Endothelial cell of umbilical vein (primary cell): ENCODE data around the gene IL4I1. TPM values are rescaled to one million over a fixed set of nuclear protein-coding genes. Genes with fewer than 3 reads are reported as not detected.
A peak's percentile ranks its signal among the peaks of the same experiment; 100 is the strongest.

Experiments used
- Bru-seq: library from RNA; stranded (reverse); fragments of 400-500 nt; gene quantifications from one replicate; lab custom pipeline; 2021; lab: Mats Ljungman, UMichigan
- BruChase-seq, 2 experiments: library from RNA; stranded (reverse); fragments of 400-500 nt; gene quantifications; one replicate each; lab custom pipeline; 2021; lab: Mats Ljungman, UMichigan
- BruUV-seq: library from RNA; stranded (reverse); fragments of 400-500 nt; replicated peaks from 2 replicates; lab custom pipeline; 2021; lab: Mats Ljungman, UMichigan
- CTCF ChIA-PET: fragments of 300-600, 350-600 bp; sonication (Branson Sonifier 250); formaldehyde crosslinking; loops from one replicate; lab custom pipeline; 2021; ENCODE audit warnings: antibody characterized with exemption, inconsistent platforms; lab: Charles Lee
- POLR2A ChIA-PET: fragments of 300-600, 350-600 bp; sonication (Branson Sonifier 250); formaldehyde crosslinking; loops from one replicate; lab custom pipeline; 2021; ENCODE audit warnings: antibody characterized with exemption, inconsistent platforms; lab: Charles Lee
- DNase-seq: peaks from one replicate; pipeline ENCODE4 v3.0.0-alpha.2; 2011; ENCODE audit warnings: low read depth, low spot score
- FAIRE-seq: peaks from 2 replicates; lab custom pipeline; 2011; peaks lifted over from hg19 to GRCh38; lab: Jason Lieb, UNC
- H2AFZ ChIP-seq: 2 replicates; pipeline ENCODE4 v1.6.0; 2012; ENCODE audit warnings: low read depth, low read length, control low read depth, inconsistent platforms
- H3K27ac ChIP-seq: 2 replicates; pipeline ENCODE4 v1.5.1; 2011; ENCODE audit warnings: low read depth, mild to moderate bottlenecking, control low read depth, low read length, moderate library complexity; ENCODE audit not compliant: insufficient read depth
- H3K27me3 ChIP-seq, 2 experiments: 2 replicates each; pipeline versions ENCODE4 v1.6.0 to v1.6.1; 2011; ENCODE audit warnings: low read length in 2 of 2, mixed read lengths in 1 of 2; ENCODE audit not compliant: control insufficient read depth in 2 of 2, insufficient read depth in 2 of 2
- H3K36me3 ChIP-seq, 2 experiments: 2 replicates in 1 of 2; 3 replicates in 1 of 2; pipeline ENCODE4 v1.5.1; 2011; ENCODE audit warnings: low read length in 2 of 2, mild to moderate bottlenecking in 1 of 2, moderate library complexity in 1 of 2; ENCODE audit not compliant: control insufficient read depth in 2 of 2, insufficient read depth in 2 of 2; ENCODE audit errors: extremely low read depth in 1 of 2
- H3K4me1 ChIP-seq: 3 replicates; pipeline ENCODE4 v1.5.1; 2011; ENCODE audit warnings: mild to moderate bottlenecking, low read length; ENCODE audit not compliant: control insufficient read depth, insufficient read depth; ENCODE audit errors: extremely low read depth
- H3K4me2 ChIP-seq: 2 replicates; pipeline ENCODE4 v1.6.1; 2011; ENCODE audit warnings: low read length, control low read depth, mixed read lengths; ENCODE audit not compliant: insufficient read depth
- H3K4me3 ChIP-seq, 3 experiments: fragments of 200-600 bp in 1 of 3; sonication (generic), shearing (Covaris generic) in 1 of 3; replicated peaks in 1 of 3; 2 replicates each; pipeline ENCODE4 v1.5.1; 2011 to 2016; ENCODE audit warnings: control low read depth in 3 of 3, low read length in 3 of 3, mild to moderate bottlenecking in 2 of 3, inconsistent platforms in 1 of 3, low read depth in 1 of 3, moderate library complexity in 1 of 3; ENCODE audit not compliant: insufficient read depth in 1 of 3
- H3K79me2 ChIP-seq: 2 replicates; pipeline ENCODE4 v1.6.0; 2012; ENCODE audit warnings: low read length, inconsistent platforms; ENCODE audit not compliant: control insufficient read depth, insufficient read depth
- H3K9ac ChIP-seq: replicated peaks from 2 replicates; pipeline ENCODE3; 2011; ENCODE audit warnings: low read length, control low read depth; ENCODE audit not compliant: insufficient read depth; ENCODE audit errors: extremely low read depth
- H3K9me1 ChIP-seq: replicated peaks from 3 replicates; pipeline ENCODE4 v1.6.0; 2011; ENCODE audit warnings: mild to moderate bottlenecking, low read length; ENCODE audit not compliant: control insufficient read depth, insufficient read depth; ENCODE audit errors: extremely low read depth
- H3K9me3 ChIP-seq: replicated peaks from 2 replicates; pipeline ENCODE4 v1.5.1; 2012; ENCODE audit warnings: low read length, inconsistent platforms; ENCODE audit not compliant: control insufficient read depth, insufficient read depth
- H4K20me1 ChIP-seq: replicated peaks from 2 replicates; pipeline ENCODE3; 2011; ENCODE audit warnings: mild to moderate bottlenecking, low read length; ENCODE audit not compliant: control insufficient read depth, insufficient read depth; ENCODE audit errors: extremely low read depth
- CTCF ChIP-seq, 2 donors: IDR thresholded peaks; 1 replicate in 1 of 2; 2 replicates in 1 of 2; pipeline ENCODE4 v1.5.1; 2011; ENCODE audit warnings: low read length in 2 of 2, mild to moderate bottlenecking in 2 of 2, moderate library complexity in 2 of 2, control low read depth in 1 of 2, inconsistent platforms in 1 of 2, low read depth in 1 of 2; ENCODE audit not compliant: insufficient read depth in 1 of 2; ENCODE audit errors: extremely low read depth in 1 of 2
- EZH2 ChIP-seq: IDR thresholded peaks from 2 replicates; pipeline ENCODE4 v1.6.1; 2012; ENCODE audit warnings: borderline replicate concordance, low read depth, mild to moderate bottlenecking, moderate library complexity, low read length, inconsistent platforms; ENCODE audit not compliant: severe bottlenecking
- FOS ChIP-seq: IDR thresholded peaks from 2 replicates; pipeline ENCODE4 v1.6.1; 2011; ENCODE audit warnings: mild to moderate bottlenecking, low read length, moderate library complexity, borderline replicate concordance; ENCODE audit not compliant: insufficient read depth
- GATA2 ChIP-seq: IDR thresholded peaks from 2 replicates; pipeline ENCODE4 v1.7.0; 2011; ENCODE audit warnings: low read depth, mild to moderate bottlenecking, moderate library complexity, mixed read lengths, low read length; ENCODE audit not compliant: insufficient read length, insufficient read depth
- JUN ChIP-seq: IDR thresholded peaks from 2 replicates; pipeline ENCODE4 v1.6.1; 2011; ENCODE audit warnings: borderline replicate concordance, low read depth; ENCODE audit not compliant: insufficient read length, insufficient read depth
- MAX ChIP-seq: IDR thresholded peaks from 2 replicates; pipeline ENCODE4 v1.6.1; 2011; ENCODE audit not compliant: insufficient read depth, insufficient read length
- MYC ChIP-seq: IDR thresholded peaks from one replicate; pipeline ENCODE4 v1.6.1; 2011; ENCODE audit warnings: mild to moderate bottlenecking, low read depth, low read length
- POLR2A ChIP-seq: IDR thresholded peaks from 2 replicates; pipeline ENCODE4 v1.6.1; 2012; ENCODE audit warnings: low read depth, mild to moderate bottlenecking, control low read depth, low read length
- POLR2AphosphoS5 ChIP-seq: IDR thresholded peaks from 2 replicates; pipeline ENCODE4 v1.6.1; 2012; ENCODE audit warnings: low read depth, mild to moderate bottlenecking, control low read depth, low read length, moderate library complexity; ENCODE audit not compliant: insufficient read depth
- dilution Hi-C: fragments of 300-500 bp; cut with MboI; formaldehyde crosslinking; loops from one replicate; pipeline ENCODE4 v1.15.0; 2019; ENCODE audit warnings: low sequenced_read_pairs; ENCODE audit not compliant: extremely low pct_ligation_motif_present
- intact Hi-C: fragments of 100-400 bp; cut with micrococcal nuclease; formaldehyde crosslinking; loops from one replicate; pipeline ENCODE4 v1.10.0; 2022
- long read RNA-seq: library from polyadenylated mRNA; stranded (forward); transcript quantifications from one replicate; pipeline ENCODE4 v2.0.0, GENCODE V29; 2021
- polyA minus RNA-seq, 3 experiments: library from RNA; depleted of rRNA, polyadenylated mRNA; stranded (reverse); fragments of >200 nt; gene quantifications; 1 replicate in 1 of 3; 2 replicates in 2 of 3; pipeline ENCODE4 v1.2.3, GENCODE V29; 2011
- polyA plus RNA-seq, 4 experiments: library from polyadenylated mRNA; depleted of rRNA in 3 of 4; stranded (reverse) in 3 of 4; unstranded in 1 of 4; fragments of >200 nt; gene quantifications; 2 replicates each; pipeline versions ENCODE4 v1.2.1 to v1.2.3, GENCODE V29; 2011 to 2012; ENCODE audit warnings: missing spikeins in 1 of 4
- total RNA-seq: library from RNA; stranded (reverse); gene quantifications from 2 replicates; pipeline ENCODE4 v1.2.3, GENCODE V29; 2021

Gene IL4I1
- total RNA-seq = 5.6 and 9.1 TPM in 2 replicates
- 5.0 and 7.4 TPM in 2 replicates for polyA plus RNA-seq
- 2.5 and 4.7 TPM in 2 replicates for polyA plus RNA-seq (2011; cell fraction: cytosol; rRNA removed)
- polyA plus RNA-seq (2011; cell fraction: nucleus; rRNA removed) = 1.9 and 4.1 TPM in 2 replicates
- 5.7 and 10.8 TPM in 2 replicates for polyA plus RNA-seq (2012)
- polyA minus RNA-seq = 5.0 and 5.3 TPM in 2 replicates
- polyA minus RNA-seq (2011; cell fraction: cytosol; rRNA and poly(A)+ RNA removed) = not detected
- polyA minus RNA-seq (2011; cell fraction: nucleus; rRNA and poly(A)+ RNA removed) = 0.96 and 1.8 TPM in 2 replicates
- percentile 28 among the genes with signal in this experiment for Bru-seq, nascent RNA
- percentile 27 among the genes with signal in this experiment for BruChase-seq, experiment 1, labeled RNA remaining after a 6-hour chase
- BruChase-seq, experiment 2, labeled RNA remaining after a 2-hour chase = percentile 24 among the genes with signal in this experiment
- long read RNA-seq, transcript IL4I1-202 (8 exons, 1,863 nt) = major isoform, 39 of 52 reads
- long read RNA-seq, partial matches to known transcripts = 4 of 52 reads
- long read RNA-seq, other reads (novel, unspliced or antisense) = 9 of 52 reads

- POLR2A ChIA-PET = interaction anchor here (0.5 to 0.6 kb wide), 2 partner anchors 17 to 30 kb away, joined by 3 to 7 read pairs; no protein-coding TSS in a partner anchor
- BruUV-seq = TSS peak; percentile 33
- intact Hi-C loops = loop anchor here (2.0 kb wide), 1 partner anchor 32 kb away; the partner anchor contains the start of genes ATF5 and NUP62
Measured at GRCh38 chr19:49896863-49897621, at the start of gene IL4I1. Gene IL4I1 (minus strand): TSS chr19:49896887. CDS start chr19:49896160, 727 bp downstream.

GRCh38 chr19:49946415-49946814 lies 49.7 kb upstream of the IL4I1 start:
- dilution Hi-C loops (no loop called here), intact Hi-C loops (no loop called here)
- ChIA-PET CTCF (interaction anchor here (2.0 kb wide), 1 partner anchor 9 kb away, joined by 5 read pairs; no protein-coding TSS in a partner anchor), POLR2A (no interaction called here)
- no TSS peak for BruUV-seq
- Histone ChIP-seq H3K4me3 (no peak overlapping the region), H3K27me3 (no peaks in the 10 kb centered on the region), H3K79me2 (no peaks in the 10 kb centered on the region), H3K4me2 (no peak overlapping the region), H2AFZ (no peak overlapping the region), H3K9me3 (no peaks in the 10 kb centered on the region), H3K36me3 (no peaks in the 10 kb centered on the region), H3K4me1 (no peaks in the 10 kb centered on the region), H3K9ac (no peak overlapping the region), H3K27ac (no peak overlapping the region), H4K20me1 (no peaks in the 10 kb centered on the region), H3K9me1 (no peaks in the 10 kb centered on the region)
- no peak for FAIRE-seq
- TF ChIP-seq CTCF (IDR thresholded peaks at IDR 0.05; ENCODE audit: extremely low read depth in 1 of 2, insufficient read depth in 1 of 2, low read depth in 1 of 2, low read length in 2 of 2) (no peak), GATA2 (no peak), JUN (no peak), POLR2A (no peak), FOS (no peak), MAX (no peak), POLR2AphosphoS5 (no peak), MYC (no peak), EZH2 (no peak)
- no peak for DNase-seq

More at GRCh38 chr19:49896863-49897621, at the start of gene IL4I1:
- H4K20me1 ChIP-seq = no peaks in the 10 kb centered on the region
- H3K4me3 ChIP-seq = peak within 1 kb of the TSS in 1 of 3 experiments; percentile 26
- H3K9ac ChIP-seq = peak within 1 kb of the TSS; percentile 30
- dilution Hi-C loops = no loop called here
- H3K9me3 ChIP-seq = no peaks in the 10 kb centered on the region
- peak; percentile 98 for FAIRE-seq
- CTCF ChIA-PET = interaction anchor here (0.9 to 1.6 kb wide), 2 partner anchors 10 to 14 kb away, joined by 4 to 5 read pairs; no protein-coding TSS in a partner anchor
- no peaks in the 10 kb centered on the region for H3K9me1 ChIP-seq
- TF ChIP-seq JUN = no peak
- peak; percentile 47 for TF ChIP-seq POLR2AphosphoS5
- TF ChIP-seq POLR2A = no peak
- TF ChIP-seq EZH2 = no peak
- peak within 1 kb of the TSS; percentile 9 for H2AFZ ChIP-seq
- H3K36me3 ChIP-seq = no peaks in the 10 kb centered on the region
- H3K4me2 ChIP-seq = peak within 1 kb of the TSS; percentile 62
- no peaks in the 10 kb centered on the region for H3K27me3 ChIP-seq
- peak; percentile 73 for DNase-seq
- peak within 1 kb of the TSS; percentile 67 for H3K27ac ChIP-seq
- peaks cover 13% of the 10 kb centered on the region for H3K4me1 ChIP-seq
- H3K79me2 ChIP-seq = no peaks in the 10 kb centered on the region
